ENCODE data around the gene RYR2. TPM values are rescaled to one million over a fixed set of nuclear protein-coding genes. Genes with fewer than 3 reads are reported as not detected.

RYR2 gene
- total RNA-seq, 2 experiments from 2014 or later = not detected

- DNase-seq (ENCODE audit: low spot score) = no peak
- Histone ChIP-seq H3K4me3 (ENCODE audit: low read depth, low read length, poor library complexity, severe bottlenecking) (no peak overlapping the region), H4K20me1 (ENCODE audit: insufficient read depth, low read length) (no peaks in the 10 kb centered on the region), H3K79me2 (ENCODE audit: insufficient read depth, low read depth, low read length) (no peaks in the 10 kb centered on the region), H3K36me3 (ENCODE audit: insufficient read depth, low read length) (no peaks in the 10 kb centered on the region), H3K9me3 (ENCODE audit: low read length) (no peaks in the 10 kb centered on the region), H3K4me2 (ENCODE audit: low read length) (no peak overlapping the region), H3K4me1 (ENCODE audit: insufficient read depth, low read length, poor library complexity, severe bottlenecking) (no peaks in the 10 kb centered on the region), H2AFZ (ENCODE audit: low read length) (no peak overlapping the region), H3K27ac (ENCODE audit: low read depth, low read length, poor library complexity, severe bottlenecking) (no peak overlapping the region), H3K9me2 (ENCODE audit: insufficient read depth, low read length) (no peaks in the 10 kb centered on the region)
- CTCF ChIA-PET (ENCODE audit: unreplicated experiment) = no interaction called here
- no TSS peak for BruUV-seq (replicated peaks)
- TF ChIP-seq EZH2phosphoT487 (IDR thresholded peaks at IDR 0.05; ENCODE audit: borderline replicate concordance, low read depth, low read length) (no peak), CTCF (conservative IDR thresholded peaks at IDR 0.05; ENCODE audit: low read length) (no peak)
- intact Hi-C loops (cut with micrococcal nuclease; ENCODE audit: unreplicated experiment) = no loop called here
- POLR2A ChIA-PET = interaction anchor here (1.0 kb wide), 1 partner anchor 121 kb away, joined by 3 read pairs; no protein-coding TSS in a partner anchor
These were observed 122.7 kb downstream of the RYR2 start for GRCh38 chr1:237164406-237165352.

DNA sequence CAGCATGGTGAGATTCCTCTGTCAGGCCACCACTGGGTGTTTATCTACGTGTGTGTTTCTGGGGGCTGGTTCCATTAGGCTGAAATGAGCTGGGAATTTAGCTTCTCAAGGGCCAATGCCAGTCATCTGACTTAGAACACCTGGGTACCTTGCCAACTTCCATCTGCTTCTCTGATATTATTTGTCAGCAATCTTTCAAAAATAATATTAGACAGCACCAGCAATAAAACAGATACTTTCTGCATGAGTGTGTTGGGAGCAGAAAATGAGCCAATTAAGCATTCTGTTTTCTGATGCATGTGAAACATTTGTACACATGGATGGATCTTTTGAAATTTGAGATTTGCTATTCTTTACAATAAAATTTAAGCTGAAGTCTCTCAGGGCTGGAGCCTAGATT lies 124.1 kb downstream of the RYR2 start:
- BruUV-seq (replicated peaks) = no TSS peak
- Histone ChIP-seq H4K20me1 (ENCODE audit: insufficient read depth, low read length) (no peaks in the 10 kb centered on the region), H3K9me2 (ENCODE audit: insufficient read depth, low read length) (no peaks in the 10 kb centered on the region), H3K4me3 (ENCODE audit: low read depth, low read length, poor library complexity, severe bottlenecking) (no peak overlapping the region), H3K27ac (ENCODE audit: low read depth, low read length, poor library complexity, severe bottlenecking) (no peak overlapping the region), H2AFZ (ENCODE audit: low read length) (no peak overlapping the region), H3K4me1 (ENCODE audit: insufficient read depth, low read length, poor library complexity, severe bottlenecking) (no peaks in the 10 kb centered on the region), H3K4me2 (ENCODE audit: low read length) (no peak overlapping the region), H3K36me3 (ENCODE audit: insufficient read depth, low read length) (no peaks in the 10 kb centered on the region), H3K9me3 (ENCODE audit: low read length) (no peaks in the 10 kb centered on the region), H3K79me2 (ENCODE audit: insufficient read depth, low read depth, low read length) (no peaks in the 10 kb centered on the region)
- no peak for DNase-seq (ENCODE audit: low spot score)
- no peak for TF ChIP-seq CTCF (conservative IDR thresholded peaks at IDR 0.05; ENCODE audit: low read length)
- no peak for TF ChIP-seq EZH2phosphoT487 (IDR thresholded peaks at IDR 0.05; ENCODE audit: borderline replicate concordance, low read depth, low read length)
- intact Hi-C loops (cut with micrococcal nuclease; ENCODE audit: unreplicated experiment) = no loop called here
- ChIA-PET POLR2A (no interaction called here), CTCF (ENCODE audit: unreplicated experiment) (no interaction called here)

GRCh38 chr1:237166593-237167101 lies 124.7 kb downstream of the RYR2 start:
- CTCF ChIA-PET (ENCODE audit: unreplicated experiment) = no interaction called here

More at GRCh38 chr1:237166593-237167101, 124.7 kb downstream of the RYR2 start:
- BruUV-seq (replicated peaks) = no TSS peak
- TF ChIP-seq EZH2phosphoT487 (IDR thresholded peaks at IDR 0.05; ENCODE audit: borderline replicate concordance, low read depth, low read length) (no peak), CTCF (conservative IDR thresholded peaks at IDR 0.05; ENCODE audit: low read length) (no peak)
- H2AFZ ChIP-seq (ENCODE audit: low read length) = no peak overlapping the region
- no peak overlapping the region for H3K27ac ChIP-seq (ENCODE audit: low read depth, low read length, poor library complexity, severe bottlenecking)
- H3K4me1 ChIP-seq (ENCODE audit: insufficient read depth, low read length, poor library complexity, severe bottlenecking) = no peaks in the 10 kb centered on the region
- POLR2A ChIA-PET = no interaction called here
- no peaks in the 10 kb centered on the region for H3K9me3 ChIP-seq (ENCODE audit: low read length)
- intact Hi-C loops (cut with micrococcal nuclease; ENCODE audit: unreplicated experiment) = no loop called here
- no peaks in the 10 kb centered on the region for H3K36me3 ChIP-seq (ENCODE audit: insufficient read depth, low read length)
- H3K9me2 ChIP-seq (ENCODE audit: insufficient read depth, low read length) = no peaks in the 10 kb centered on the region
- no peaks in the 10 kb centered on the region for H4K20me1 ChIP-seq (ENCODE audit: insufficient read depth, low read length)
- DNase-seq (ENCODE audit: low spot score) = no peak
- no peaks in the 10 kb centered on the region for H3K79me2 ChIP-seq (ENCODE audit: insufficient read depth, low read depth, low read length)
- no peak overlapping the region for H3K4me3 ChIP-seq (ENCODE audit: low read depth, low read length, poor library complexity, severe bottlenecking)
- H3K4me2 ChIP-seq (ENCODE audit: low read length) = no peak overlapping the region
